KMS-11 (cell line): Measurements from ENCODE around the gene KCTD7.
"Not testable (repeated sequence)": the region's sequence is repeated elsewhere in the genome, so short reads cannot be mapped to it uniquely, and the experiment has no call there.

Source experiments
- H2AFZ ChIP-seq: fragments of 200-600 bp; sonication (generic); 2 replicates; pipeline ENCODE4 v1.6.1; 2016; ENCODE audit warnings: antibody characterized with exemption, mixed run types, low read depth
- H3K27ac ChIP-seq: fragments of 200-600 bp; sonication (generic); 2 replicates; pipeline ENCODE4 v1.6.1; 2016; ENCODE audit warnings: mild to moderate bottlenecking, mixed run types
- H3K27me3 ChIP-seq: fragments of 200-600 bp; sonication (generic); 2 replicates; pipeline ENCODE4 v1.6.1; 2017; ENCODE audit warnings: mild to moderate bottlenecking, low read depth, mixed run types, moderate library complexity; ENCODE audit not compliant: insufficient read depth
- H3K36me3 ChIP-seq: fragments of 200-600 bp; sonication (generic); 2 replicates; pipeline ENCODE4 v1.6.1; 2017; ENCODE audit warnings: mild to moderate bottlenecking, mixed run types; ENCODE audit not compliant: insufficient read depth
- H3K4me1 ChIP-seq: fragments of 200-600 bp; sonication (generic); 2 replicates; pipeline ENCODE4 v1.6.1; 2016; ENCODE audit warnings: mild to moderate bottlenecking, low read depth, mixed run types; ENCODE audit not compliant: poor library complexity, severe bottlenecking
- H3K4me2 ChIP-seq: fragments of 200-600 bp; sonication (generic); 2 replicates; pipeline ENCODE4 v1.7.0; 2016; ENCODE audit warnings: mild to moderate bottlenecking, mixed run types
- H3K4me3 ChIP-seq: fragments of 200-600 bp; sonication (generic); IDR thresholded peaks from 2 replicates; pipeline ENCODE4 v1.6.1; 2017; ENCODE audit warnings: low read depth, low read length, mixed read lengths; ENCODE audit not compliant: insufficient read depth
- H3K79me2 ChIP-seq: fragments of 200-600 bp; sonication (generic); 2 replicates; pipeline ENCODE4 v1.6.1; 2016; ENCODE audit warnings: low read depth, mixed run types; ENCODE audit not compliant: insufficient read depth
- H3K9ac ChIP-seq: fragments of 200-600 bp; sonication (generic); 2 replicates; pipeline ENCODE4 v1.6.1; 2016; ENCODE audit warnings: mild to moderate bottlenecking, mixed run types
- H4K20me1 ChIP-seq: fragments of 200-600 bp; sonication (generic); 2 replicates; pipeline ENCODE4 v1.6.1; 2016; ENCODE audit warnings: mild to moderate bottlenecking, mixed run types; ENCODE audit not compliant: insufficient read depth
- TF ChIP-seq, protein P1 (sequence below): fragments of 200-600 bp; sonication (generic); conservative IDR thresholded peaks from 2 replicates; pipeline ENCODE4 v1.6.1; 2017; ENCODE audit warnings: low read depth, mild to moderate bottlenecking, antibody characterized with exemption, low read length, moderate library complexity, mixed read lengths

KCTD7 gene

DNA sequence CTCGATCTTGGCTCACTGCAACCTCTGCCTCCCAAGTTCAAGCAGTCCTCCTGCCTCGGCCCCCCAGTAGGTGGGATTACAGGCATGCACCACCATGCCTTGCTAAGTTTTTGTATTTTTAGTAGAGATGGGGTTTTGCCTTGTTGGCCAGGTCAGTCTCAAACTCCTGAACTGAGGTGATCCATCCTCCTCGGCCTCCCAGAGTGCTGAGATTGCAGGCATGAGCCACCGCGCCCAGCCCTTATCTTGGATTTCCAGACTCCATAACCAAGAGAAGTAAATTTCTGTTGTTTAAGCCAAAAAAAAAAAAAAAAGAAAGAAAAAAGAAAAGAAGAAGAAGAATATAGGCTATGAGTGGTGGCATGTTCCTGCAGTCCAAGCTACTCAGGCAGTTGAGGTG, 58.5 kb downstream of the KCTD7 start:
- no peaks in the 10 kb centered on the region for H3K27me3 ChIP-seq
- no peak overlapping the region for H3K9ac ChIP-seq
- H4K20me1 ChIP-seq = no peaks in the 10 kb centered on the region
- no peak overlapping the region for H3K4me3 ChIP-seq
- H3K79me2 ChIP-seq = no peaks in the 10 kb centered on the region
- no peaks in the 10 kb centered on the region for H3K36me3 ChIP-seq
- no peaks in the 10 kb centered on the region for H3K4me1 ChIP-seq
- TF ChIP-seq, protein P1, sequence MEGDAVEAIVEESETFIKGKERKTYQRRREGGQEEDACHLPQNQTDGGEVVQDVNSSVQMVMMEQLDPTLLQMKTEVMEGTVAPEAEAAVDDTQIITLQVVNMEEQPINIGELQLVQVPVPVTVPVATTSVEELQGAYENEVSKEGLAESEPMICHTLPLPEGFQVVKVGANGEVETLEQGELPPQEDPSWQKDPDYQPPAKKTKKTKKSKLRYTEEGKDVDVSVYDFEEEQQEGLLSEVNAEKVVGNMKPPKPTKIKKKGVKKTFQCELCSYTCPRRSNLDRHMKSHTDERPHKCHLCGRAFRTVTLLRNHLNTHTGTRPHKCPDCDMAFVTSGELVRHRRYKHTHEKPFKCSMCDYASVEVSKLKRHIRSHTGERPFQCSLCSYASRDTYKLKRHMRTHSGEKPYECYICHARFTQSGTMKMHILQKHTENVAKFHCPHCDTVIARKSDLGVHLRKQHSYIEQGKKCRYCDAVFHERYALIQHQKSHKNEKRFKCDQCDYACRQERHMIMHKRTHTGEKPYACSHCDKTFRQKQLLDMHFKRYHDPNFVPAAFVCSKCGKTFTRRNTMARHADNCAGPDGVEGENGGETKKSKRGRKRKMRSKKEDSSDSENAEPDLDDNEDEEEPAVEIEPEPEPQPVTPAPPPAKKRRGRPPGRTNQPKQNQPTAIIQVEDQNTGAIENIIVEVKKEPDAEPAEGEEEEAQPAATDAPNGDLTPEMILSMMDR = no peak
- no peak overlapping the region for H3K4me2 ChIP-seq
- no peak overlapping the region for H3K27ac ChIP-seq
- no peak overlapping the region for H2AFZ ChIP-seq

DNA sequence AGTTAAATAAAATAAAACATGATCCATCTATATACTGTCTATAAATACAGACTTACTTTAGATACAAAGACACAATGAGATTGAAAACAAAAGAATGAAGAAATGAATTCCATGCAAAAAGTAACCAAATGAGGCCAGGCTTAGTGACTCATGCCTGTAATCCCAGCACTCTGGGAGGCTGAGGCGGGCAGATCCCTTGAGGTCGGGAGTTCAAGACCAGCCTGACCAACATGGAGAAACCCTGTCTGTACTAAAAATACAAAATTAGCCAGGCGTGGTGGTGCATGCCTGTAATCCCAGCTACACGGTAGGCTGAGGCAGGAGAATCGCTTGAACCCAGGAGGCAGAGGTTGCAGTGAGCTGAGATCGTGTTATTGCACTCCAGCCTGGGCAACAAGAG, 59.0 kb downstream of the KCTD7 start:
- H3K27ac ChIP-seq, H4K20me1 ChIP-seq, H2AFZ ChIP-seq, H3K79me2 ChIP-seq, H3K4me3 ChIP-seq, H3K36me3 ChIP-seq, H3K4me2 ChIP-seq, H3K27me3 ChIP-seq, H3K4me1 ChIP-seq, H3K9ac ChIP-seq: not testable (repeated sequence)

DNA sequence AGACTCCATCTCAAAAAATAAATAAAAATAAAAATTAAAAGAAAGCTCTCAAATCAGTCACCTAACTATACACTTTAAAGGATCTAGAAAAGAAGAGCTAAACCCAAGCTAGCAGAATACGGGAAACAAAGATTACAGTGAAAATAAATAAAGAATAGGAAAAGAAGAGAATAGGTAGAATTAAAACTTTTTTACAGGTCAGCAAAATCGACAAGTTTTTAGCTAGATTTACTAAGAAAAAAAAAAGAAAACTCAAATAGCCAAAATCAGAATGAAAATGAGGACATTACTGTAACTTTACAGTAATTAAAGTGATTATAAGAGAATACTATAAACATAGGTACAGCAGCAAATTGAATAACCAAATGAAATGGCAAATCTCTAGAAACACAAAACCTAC, 60.4 kb downstream of the KCTD7 start:
- H4K20me1 ChIP-seq = no peaks in the 10 kb centered on the region
- no peak overlapping the region for H3K4me3 ChIP-seq
- H3K36me3 ChIP-seq = no peaks in the 10 kb centered on the region
- H3K79me2 ChIP-seq = no peaks in the 10 kb centered on the region
- H3K27ac ChIP-seq = no peak overlapping the region
- TF ChIP-seq, protein P1 = no peak
- H2AFZ ChIP-seq = no peak overlapping the region
- H3K9ac ChIP-seq = no peak overlapping the region
- no peaks in the 10 kb centered on the region for H3K27me3 ChIP-seq
- no peak overlapping the region for H3K4me2 ChIP-seq
- H3K4me1 ChIP-seq = no peaks in the 10 kb centered on the region

DNA sequence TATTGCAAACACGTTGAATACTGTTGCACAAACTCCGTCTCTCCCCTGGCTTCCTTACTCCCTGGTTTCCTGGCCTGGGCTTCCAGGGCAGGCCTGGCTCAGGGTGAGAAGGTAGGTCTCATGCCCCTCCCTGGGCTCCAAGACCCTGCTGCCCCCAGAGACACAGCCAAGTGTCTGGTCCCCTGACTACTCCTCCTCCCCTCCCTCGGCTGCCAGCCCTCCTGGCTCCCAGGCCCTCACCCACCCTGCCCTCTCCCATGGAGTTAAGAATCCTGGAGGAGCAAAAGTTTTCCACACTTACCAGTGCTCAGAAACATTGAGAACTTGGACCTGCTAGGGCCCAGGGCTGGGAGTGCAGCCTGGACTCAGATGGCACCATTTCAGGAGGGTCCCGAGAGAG, 64.7 kb downstream of the KCTD7 start:
- Histone ChIP-seq H3K4me1 (no peaks in the 10 kb centered on the region), H3K27me3 (no peaks in the 10 kb centered on the region), H2AFZ (no peak overlapping the region), H3K36me3 (no peaks in the 10 kb centered on the region), H3K4me2 (no peak overlapping the region), H3K4me3 (no peak overlapping the region), H3K9ac (no peak overlapping the region), H3K79me2 (no peaks in the 10 kb centered on the region), H4K20me1 (no peaks in the 10 kb centered on the region), H3K27ac (no peak overlapping the region)
- TF ChIP-seq, protein P1 = no peak
